NK-92 treated with Interleukin-12 subunit alpha and Interleukin-12 subunit beta, amount 100 ng/mL, for 24 hours (cell line): ENCODE data around the gene HIPK2.
"Not testable (repeated sequence)": the region's sequence is repeated elsewhere in the genome, so short reads cannot be mapped to it uniquely, and the experiment has no call there.

Experiments
- DNase-seq: peaks from one replicate; lab custom pipeline; 2025; lab: John Stamatoyannopoulos, UW

Gene HIPK2

GRCh38 chr7:139619367-139619657 lies 158.5 kb downstream of the HIPK2 start:
- no peak for DNase-seq

- DNase-seq = no peak
Measured at GRCh38 chr7:139618482-139619366, 159.1 kb downstream of the HIPK2 start.

DNA sequence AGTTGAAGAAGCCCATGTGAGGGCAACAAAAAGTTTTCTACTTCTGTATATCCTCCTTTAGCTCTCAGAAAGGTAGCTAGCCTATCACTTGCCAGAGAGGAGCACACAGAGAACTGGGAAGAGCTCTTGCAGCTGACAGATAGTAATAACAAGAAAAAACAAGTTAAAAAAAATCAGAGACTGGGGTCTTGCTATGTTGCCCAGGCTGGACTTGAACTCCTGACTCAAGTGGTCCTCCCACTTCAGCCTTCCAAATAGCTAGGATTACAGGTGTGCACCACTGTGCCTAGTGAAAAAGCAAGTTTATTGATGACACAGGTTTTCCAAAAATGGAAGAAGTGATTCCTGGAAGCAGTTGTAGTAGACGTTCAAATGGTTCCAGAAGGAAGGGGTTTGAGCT lies 160.7 kb downstream of the HIPK2 start:
- no peak for DNase-seq

- DNase-seq = no peak
Measured at GRCh38 chr7:139614886-139615285, 162.9 kb downstream of the HIPK2 start.

- DNase-seq = no peak
Measured at GRCh38 chr7:139613971-139614411, 163.8 kb downstream of the HIPK2 start.

DNA sequence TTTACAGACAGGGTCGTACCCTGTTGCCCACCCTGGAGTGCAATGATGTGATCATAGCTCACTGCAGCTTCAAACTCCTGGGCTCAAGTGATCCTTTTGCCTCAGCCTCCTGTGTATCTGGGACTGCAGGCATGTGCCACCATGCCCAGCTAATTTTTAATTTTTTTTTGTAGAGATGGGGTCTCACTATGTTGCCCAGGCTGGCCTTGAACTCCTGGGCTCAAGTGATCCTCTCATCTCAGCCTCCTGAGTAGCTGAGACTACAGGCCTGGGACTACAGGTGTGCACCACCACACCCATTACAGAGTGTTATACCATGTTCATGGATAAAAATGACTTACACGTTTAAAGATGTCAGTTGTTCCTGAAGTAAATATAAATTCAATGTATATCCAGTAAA lies 166.2 kb downstream of the HIPK2 start:
- DNase-seq = not testable (repeated sequence)

DNA sequence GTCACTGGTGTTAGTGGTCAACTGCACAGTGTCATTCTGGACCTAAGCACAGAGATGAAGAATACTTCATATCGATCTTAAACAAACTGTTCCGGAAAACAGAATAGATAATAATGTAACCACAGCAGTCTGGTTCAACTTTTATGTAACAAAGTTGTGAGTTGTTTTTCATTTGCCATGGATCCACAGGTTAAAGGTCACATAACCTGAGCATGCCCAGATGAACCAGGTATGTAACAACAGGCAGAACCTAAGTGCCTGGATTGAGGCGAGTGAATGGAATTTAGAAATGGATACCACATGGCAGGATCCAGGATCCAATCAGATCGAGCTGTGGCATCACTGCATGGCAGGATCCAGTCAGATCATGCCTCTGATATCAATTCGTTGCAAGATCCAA lies 167.2 kb downstream of the HIPK2 start:
- no peak for DNase-seq

DNA sequence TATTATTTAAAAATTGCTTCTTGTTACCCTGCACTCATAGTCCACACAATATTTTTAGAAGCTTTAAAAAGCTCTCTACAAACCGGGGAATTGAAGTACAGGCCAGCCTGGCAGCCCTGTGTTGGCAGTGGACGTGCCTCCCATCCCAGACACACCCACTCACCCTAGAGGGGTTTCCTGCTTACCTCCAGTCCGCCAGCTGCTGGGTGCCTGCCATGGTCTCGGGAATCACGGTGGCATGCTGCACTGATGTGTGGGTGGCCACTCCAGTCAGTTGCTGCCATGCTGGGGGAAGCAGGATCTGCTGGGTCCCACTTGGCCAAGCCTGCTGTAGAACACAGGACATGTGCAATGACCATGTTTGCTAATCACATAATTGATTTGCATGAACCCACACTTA lies 173.9 kb downstream of the HIPK2 start:
- no peak for DNase-seq

DNA sequence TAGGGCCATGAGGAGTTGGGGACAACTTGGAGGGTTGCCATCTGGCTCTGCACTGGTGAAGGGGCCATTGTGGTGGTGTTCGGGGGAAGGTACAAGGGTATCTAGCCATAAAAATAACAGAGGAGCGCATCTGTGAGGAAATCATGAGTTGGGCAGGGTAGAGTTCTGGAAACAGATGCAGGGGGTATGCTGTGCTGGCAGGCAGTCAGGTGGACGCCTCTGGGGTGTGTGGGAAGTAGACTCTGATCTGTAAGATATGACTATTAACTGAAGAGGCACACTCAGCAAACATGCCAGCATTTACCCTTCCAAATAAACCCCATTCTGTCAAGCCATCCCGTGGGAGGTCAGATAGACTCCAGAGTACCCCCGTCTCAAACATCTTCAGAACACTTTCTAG lies 174.5 kb downstream of the HIPK2 start:
- no peak for DNase-seq

- no peak for DNase-seq
Measured at GRCh38 chr7:139602143-139602722, 175.6 kb downstream of the HIPK2 start.

- no peak for DNase-seq
Measured at GRCh38 chr7:139601176-139601575, 176.6 kb downstream of the HIPK2 start.

GRCh38 chr7:139600306-139600705 lies 177.5 kb downstream of the HIPK2 start:
- no peak for DNase-seq

GRCh38 chr7:139598642-139599041 lies 179.2 kb downstream of the HIPK2 start:
- DNase-seq = no peak

GRCh38 chr7:139597028-139597427 lies 180.8 kb downstream of the HIPK2 start:
- no peak for DNase-seq

DNA sequence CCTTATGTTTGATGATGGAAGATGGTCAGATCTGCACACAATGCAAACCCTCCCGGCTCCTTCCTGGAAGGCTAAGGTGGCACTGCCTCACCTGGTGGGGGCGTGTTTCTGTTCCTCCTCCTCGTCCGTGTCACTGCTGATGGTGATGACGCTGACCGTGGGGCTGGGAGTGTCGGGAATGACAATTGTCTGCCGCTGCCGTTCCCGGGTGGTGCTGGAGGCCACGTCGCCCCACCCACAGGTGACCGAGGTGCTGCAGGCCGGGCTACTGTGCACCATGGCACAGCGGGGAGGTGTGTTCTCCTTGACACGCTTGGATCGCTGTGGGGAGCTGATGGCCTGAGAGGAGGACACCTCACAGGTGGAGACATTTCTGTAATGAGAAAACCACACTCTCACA lies 181.2 kb downstream of the HIPK2 start:
- DNase-seq = no peak

DNA sequence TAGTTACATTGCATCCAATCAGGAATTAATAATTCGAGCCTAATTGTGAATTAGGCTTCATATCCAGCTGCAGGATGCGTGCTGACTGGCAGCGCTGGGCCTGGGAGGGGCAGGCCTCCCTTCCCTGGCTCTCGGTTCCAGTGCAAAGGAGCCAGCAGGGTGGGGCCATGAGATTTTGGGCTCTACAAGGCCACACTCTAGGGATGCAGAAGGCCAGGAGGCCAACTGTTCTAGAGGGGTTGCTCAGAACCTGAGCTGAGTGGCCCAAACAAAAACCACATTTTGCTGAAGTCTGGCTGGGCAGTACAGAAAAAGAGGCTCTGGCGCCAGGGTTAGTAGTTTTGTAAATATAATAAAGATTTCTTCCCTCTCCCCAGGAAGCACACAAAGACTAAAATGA lies 182.0 kb downstream of the HIPK2 start:
- DNase-seq = no peak

DNA sequence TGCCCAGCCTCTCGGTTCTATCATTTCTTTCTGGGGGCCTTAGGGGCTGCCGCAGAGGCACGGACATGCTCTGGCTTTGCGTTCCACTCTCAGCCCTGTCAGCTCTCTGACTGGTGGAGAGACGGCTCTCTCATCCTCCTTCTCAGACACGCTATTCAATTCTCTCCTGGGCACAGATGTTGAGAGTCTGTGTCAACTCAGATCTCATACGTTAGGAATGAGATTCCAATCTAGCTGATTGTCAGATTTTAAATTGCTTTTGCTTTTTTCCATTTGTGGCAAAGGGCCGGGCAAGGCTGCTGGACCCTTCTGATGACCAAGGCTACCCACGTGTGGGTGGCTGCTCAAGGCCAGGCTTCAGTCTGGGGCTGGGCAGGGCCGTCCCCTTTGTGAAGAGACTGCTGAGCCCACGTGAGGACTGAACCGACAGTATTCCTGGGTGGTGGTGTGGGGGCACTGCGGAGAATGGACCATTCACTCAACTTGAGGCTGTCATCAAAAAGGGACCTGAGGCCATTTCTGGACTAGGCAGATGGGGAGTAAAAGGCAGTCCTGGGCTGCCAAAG lies 182.8 kb downstream of the HIPK2 start:
- DNase-seq = no peak

- no peak for DNase-seq
Measured at GRCh38 chr7:139594090-139594489, 183.7 kb downstream of the HIPK2 start.

DNA sequence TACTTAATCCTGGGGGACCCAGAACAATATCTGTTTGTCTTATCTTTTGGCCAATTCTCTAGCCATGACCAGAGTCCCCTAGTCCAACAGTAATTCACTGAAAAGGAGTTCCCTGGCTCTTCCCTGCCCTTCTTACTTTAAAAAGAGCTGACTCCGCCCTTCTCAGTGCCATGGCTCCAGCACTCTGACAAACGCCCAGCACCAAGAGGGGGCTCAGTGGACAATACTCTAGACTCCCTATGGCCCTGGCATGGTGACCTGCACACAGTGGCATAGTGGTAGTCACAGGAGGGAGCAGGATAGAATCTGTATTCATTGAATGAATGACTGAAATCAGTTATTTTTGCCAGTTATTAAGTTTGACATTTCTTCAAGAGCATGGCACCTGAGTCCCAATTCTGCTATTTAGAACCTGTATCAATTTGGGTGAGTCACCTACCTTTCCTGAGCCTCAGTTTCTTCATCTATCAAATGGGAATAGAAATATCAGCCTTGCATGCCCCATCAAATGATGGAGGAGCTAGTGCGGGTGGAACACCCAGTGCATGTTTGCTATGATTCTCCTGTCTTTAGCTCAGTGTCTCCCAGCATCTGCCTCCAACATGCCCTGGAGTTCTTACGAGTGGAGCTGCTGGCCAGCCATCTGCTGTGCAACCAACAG lies 184.9 kb downstream of the HIPK2 start:
- no peak for DNase-seq

DNA sequence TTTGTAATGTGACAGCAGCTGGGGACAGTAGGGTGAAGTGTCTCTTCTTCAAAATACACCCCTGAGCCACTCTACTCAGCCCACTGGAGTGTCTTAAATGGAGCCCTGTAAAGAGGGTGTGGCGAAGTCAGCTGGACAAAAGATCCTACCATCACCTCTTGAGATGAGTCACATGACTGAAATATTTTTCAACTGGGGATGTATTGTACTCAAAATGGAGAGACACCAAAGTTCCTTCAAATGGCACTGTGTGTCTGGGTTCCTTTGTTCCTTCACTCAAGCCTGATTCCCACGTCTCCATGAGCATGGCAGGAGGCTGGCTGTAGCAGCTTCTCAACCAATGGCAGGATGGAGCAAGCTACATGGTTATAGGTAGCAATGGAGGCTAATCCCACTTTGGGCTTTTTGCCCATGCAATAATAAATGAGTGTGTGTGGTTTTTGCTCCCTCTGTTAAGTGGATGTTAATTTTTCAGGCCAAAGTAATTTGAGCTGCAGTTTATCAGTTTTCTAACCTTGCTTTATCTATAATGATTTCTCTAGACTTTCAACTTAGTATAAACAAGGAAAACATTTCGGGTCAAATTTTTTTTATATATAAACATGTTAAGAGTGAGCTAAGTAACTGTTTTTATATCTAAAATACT lies 186.1 kb downstream of the HIPK2 start:
- no peak for DNase-seq

DNA sequence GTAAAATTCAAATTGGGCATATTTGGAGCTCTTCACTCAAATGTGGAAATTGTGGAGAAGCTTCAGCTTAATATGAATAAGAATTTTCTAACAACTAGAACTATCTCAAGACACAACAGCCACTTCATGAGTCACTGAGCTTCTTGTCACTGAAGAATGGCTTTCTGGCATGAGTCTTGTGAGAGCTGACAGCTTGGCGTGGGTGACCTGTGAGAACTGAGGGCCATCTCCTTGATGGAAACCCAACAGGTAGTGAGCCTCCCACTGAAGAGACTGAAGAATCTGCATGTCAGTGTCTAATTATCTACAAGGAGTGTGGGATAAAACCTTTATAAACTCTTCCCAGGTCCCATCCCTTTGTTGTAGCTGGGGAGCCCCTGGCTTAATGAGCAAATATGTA lies 188.3 kb downstream of the HIPK2 start:
- no peak for DNase-seq

DNA sequence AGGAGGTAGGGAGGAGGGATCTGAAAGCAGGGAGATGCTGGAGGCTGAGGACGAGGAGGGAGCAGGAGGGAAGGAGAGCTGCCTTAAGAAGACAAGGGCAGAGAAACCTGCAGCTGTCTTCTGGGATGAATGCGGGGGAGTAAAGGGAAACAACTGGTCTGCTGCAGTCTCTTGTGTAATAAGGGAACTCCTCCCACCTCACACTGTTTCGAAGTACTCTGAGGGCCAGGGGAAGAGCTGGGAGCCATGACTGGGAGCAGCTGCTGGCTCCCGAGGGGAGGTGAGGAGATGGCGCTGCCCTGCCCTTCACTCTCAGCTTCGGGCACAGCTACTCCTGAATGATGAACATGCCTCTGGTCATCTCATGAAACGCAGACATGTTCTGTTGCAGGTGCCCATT lies 189.2 kb downstream of the HIPK2 start:
- no peak for DNase-seq

- no peak for DNase-seq
Measured at GRCh38 chr7:139587535-139587934, 190.3 kb downstream of the HIPK2 start.
